Ovary (tissue), 3 donors: ENCODE measurements around the gene PARD3.

Experiments
- CTCF ChIP-seq, 3 donors: fragments of 450-650 bp in 2 of 3; fragments of 200-600 bp in 1 of 3; IDR thresholded peaks; one replicate each; pipeline versions ENCODE4 v1.5.1 to v1.8.0; 2016 to 2022; ENCODE audit warnings: antibody characterized with exemption in 3 of 3, mild to moderate bottlenecking in 1 of 3
- POLR2A ChIP-seq: fragments of 450-650 bp; IDR thresholded peaks from one replicate; pipeline ENCODE4 v1.6.1; 2017; ENCODE audit warnings: antibody characterized with exemption, mild to moderate bottlenecking, moderate library complexity
- donor health status: DM: no; HTN: no; CAD: no.

DNA sequence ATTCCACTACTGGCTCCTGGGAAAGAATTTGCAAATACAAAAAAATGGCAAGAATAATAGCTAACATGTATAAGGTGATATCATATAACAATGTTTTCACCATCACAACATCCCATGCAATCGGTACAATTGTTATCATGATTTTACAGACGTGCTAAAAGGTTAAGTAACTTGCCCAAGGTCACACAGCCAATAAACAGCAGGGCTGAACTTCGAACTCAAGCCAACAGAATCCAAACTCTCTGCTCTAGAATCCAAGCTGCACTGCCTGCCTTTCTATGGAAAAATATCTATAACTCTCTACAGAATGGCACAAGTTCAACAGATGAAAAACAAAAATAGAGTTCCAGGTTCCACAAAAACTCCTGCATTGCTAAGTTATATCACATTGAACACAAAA is 160.9 kb downstream of the PARD3 start:
- TF ChIP-seq POLR2A (no peak), CTCF (IDR thresholded peaks at IDR 0.05) (no peak)
